SK-N-SH treated with all-trans-retinoic acid at 6 μM for 48 hours (cell line): ENCODE results near the gene HLA-F.

Experiments used
- ATAC-seq: fragments of 200-7000 bp; cut with Tn5 transposase; 3 replicates; pipeline ENCODE4 v1.9.1; 2020; ENCODE audit warnings: mild to moderate bottlenecking, moderate library complexity
- BACH2 ChIP-seq: fragments of 250-450 bp; sonication (Bioruptor Pico); IDR thresholded peaks from 2 replicates; pipeline ENCODE4 v1.9.0; 2021; ENCODE audit warnings: mild to moderate bottlenecking, borderline replicate concordance
- CSDC2 ChIP-seq: fragments of 250-450 bp; sonication (Bioruptor Pico); IDR thresholded peaks from 2 replicates; pipeline ENCODE4 v1.5.0; 2020; ENCODE audit warnings: mild to moderate bottlenecking, moderate library complexity
- ESRRG ChIP-seq: fragments of 250-450 bp; sonication (Bioruptor Pico); IDR thresholded peaks from 2 replicates; pipeline ENCODE4 v1.6.1; 2021; ENCODE audit warnings: mild to moderate bottlenecking
- GLIS3 ChIP-seq: fragments of 250-450 bp; sonication (Bioruptor Pico); IDR thresholded peaks from 2 replicates; pipeline ENCODE4 v1.5.0; 2020; ENCODE audit warnings: mild to moderate bottlenecking, moderate library complexity
- OSR1 ChIP-seq: fragments of 250-450 bp; sonication (Bioruptor Pico); IDR thresholded peaks from 2 replicates; pipeline ENCODE4 v1.8.0; 2022; ENCODE audit warnings: moderate library complexity, mild to moderate bottlenecking, inconsistent platforms
- POU6F1 ChIP-seq: fragments of 250-450 bp; sonication (Bioruptor Pico); IDR thresholded peaks from 2 replicates; pipeline ENCODE4 v1.8.0; 2021; ENCODE audit warnings: low read depth, mild to moderate bottlenecking, moderate library complexity, borderline replicate concordance
- PPARA ChIP-seq: fragments of 250-450 bp; sonication (Bioruptor Pico); IDR thresholded peaks from 2 replicates; pipeline ENCODE4 v1.5.0; 2020; ENCODE audit warnings: mild to moderate bottlenecking, borderline replicate concordance
- SNAI2 ChIP-seq: fragments of 250-450 bp; sonication (Bioruptor Pico); IDR thresholded peaks from 2 replicates; pipeline ENCODE4 v1.5.0; 2020; ENCODE audit warnings: mild to moderate bottlenecking, moderate library complexity
- TOX ChIP-seq: fragments of 250-450 bp; sonication (Bioruptor Pico); IDR thresholded peaks from 2 replicates; pipeline ENCODE4 v1.8.0; 2021; ENCODE audit warnings: mild to moderate bottlenecking, moderate library complexity, borderline replicate concordance
- ZC3H10 ChIP-seq: fragments of 250-450 bp; sonication (Bioruptor Pico); IDR thresholded peaks from 2 replicates; pipeline ENCODE4 v1.5.1; 2021; ENCODE audit warnings: mild to moderate bottlenecking, moderate library complexity
- ZFP3 ChIP-seq: fragments of 250-450 bp; sonication (Bioruptor Pico); IDR thresholded peaks from 2 replicates; pipeline ENCODE4 v1.5.0; 2020; ENCODE audit warnings: mild to moderate bottlenecking, moderate library complexity
- ZFP30 ChIP-seq: fragments of 450-650 bp; formaldehyde crosslinking; IDR thresholded peaks from 2 replicates; pipeline ENCODE4 v1.5.0; 2022; ENCODE audit warnings: mild to moderate bottlenecking, moderate library complexity
- ZNF565 ChIP-seq: fragments of 450-650 bp; formaldehyde crosslinking; conservative IDR thresholded peaks from 2 replicates; pipeline ENCODE4 v1.5.0; 2020; ENCODE audit warnings: low read depth, mild to moderate bottlenecking, moderate library complexity
- ZNF8 ChIP-seq: fragments of 450-650 bp; formaldehyde crosslinking; IDR thresholded peaks from 2 replicates; pipeline ENCODE4 v1.5.0; 2020; ENCODE audit warnings: mild to moderate bottlenecking, moderate library complexity
- TF ChIP-seq, protein P1 (sequence below): fragments of 250-450 bp; sonication (Bioruptor Pico); IDR thresholded peaks from 2 replicates; pipeline ENCODE4 v1.8.0; 2020; ENCODE audit warnings: mild to moderate bottlenecking, moderate library complexity, borderline replicate concordance
- TF ChIP-seq, protein P2 (sequence below): fragments of 250-450 bp; sonication (Bioruptor Pico); IDR thresholded peaks from 2 replicates; pipeline ENCODE4 v1.5.1; 2020; ENCODE audit warnings: low read depth, mild to moderate bottlenecking, moderate library complexity
- TF ChIP-seq, protein P3 (sequence below): fragments of 250-450 bp; sonication (Bioruptor Pico); IDR thresholded peaks from 2 replicates; pipeline ENCODE4 v1.5.1; 2021; ENCODE audit warnings: mild to moderate bottlenecking, moderate library complexity

HLA-F gene

GRCh38 chr6:29728875-29729270 lies 5.6 kb downstream of the HLA-F start:
- no peak for ATAC-seq
- TF ChIP-seq, protein P1, sequence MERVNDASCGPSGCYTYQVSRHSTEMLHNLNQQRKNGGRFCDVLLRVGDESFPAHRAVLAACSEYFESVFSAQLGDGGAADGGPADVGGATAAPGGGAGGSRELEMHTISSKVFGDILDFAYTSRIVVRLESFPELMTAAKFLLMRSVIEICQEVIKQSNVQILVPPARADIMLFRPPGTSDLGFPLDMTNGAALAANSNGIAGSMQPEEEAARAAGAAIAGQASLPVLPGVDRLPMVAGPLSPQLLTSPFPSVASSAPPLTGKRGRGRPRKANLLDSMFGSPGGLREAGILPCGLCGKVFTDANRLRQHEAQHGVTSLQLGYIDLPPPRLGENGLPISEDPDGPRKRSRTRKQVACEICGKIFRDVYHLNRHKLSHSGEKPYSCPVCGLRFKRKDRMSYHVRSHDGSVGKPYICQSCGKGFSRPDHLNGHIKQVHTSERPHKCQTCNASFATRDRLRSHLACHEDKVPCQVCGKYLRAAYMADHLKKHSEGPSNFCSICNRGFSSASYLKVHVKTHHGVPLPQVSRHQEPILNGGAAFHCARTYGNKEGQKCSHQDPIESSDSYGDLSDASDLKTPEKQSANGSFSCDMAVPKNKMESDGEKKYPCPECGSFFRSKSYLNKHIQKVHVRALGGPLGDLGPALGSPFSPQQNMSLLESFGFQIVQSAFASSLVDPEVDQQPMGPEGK (CRISPR knock-in tag) = no peak
- TF ChIP-seq PPARA (CRISPR knock-in tag) (no peak), ZC3H10 (CRISPR knock-in tag) (no peak), ZNF565 (CRISPR knock-in tag) (no peak), POU6F1 (CRISPR knock-in tag) (no peak)
- TF ChIP-seq, protein P2, sequence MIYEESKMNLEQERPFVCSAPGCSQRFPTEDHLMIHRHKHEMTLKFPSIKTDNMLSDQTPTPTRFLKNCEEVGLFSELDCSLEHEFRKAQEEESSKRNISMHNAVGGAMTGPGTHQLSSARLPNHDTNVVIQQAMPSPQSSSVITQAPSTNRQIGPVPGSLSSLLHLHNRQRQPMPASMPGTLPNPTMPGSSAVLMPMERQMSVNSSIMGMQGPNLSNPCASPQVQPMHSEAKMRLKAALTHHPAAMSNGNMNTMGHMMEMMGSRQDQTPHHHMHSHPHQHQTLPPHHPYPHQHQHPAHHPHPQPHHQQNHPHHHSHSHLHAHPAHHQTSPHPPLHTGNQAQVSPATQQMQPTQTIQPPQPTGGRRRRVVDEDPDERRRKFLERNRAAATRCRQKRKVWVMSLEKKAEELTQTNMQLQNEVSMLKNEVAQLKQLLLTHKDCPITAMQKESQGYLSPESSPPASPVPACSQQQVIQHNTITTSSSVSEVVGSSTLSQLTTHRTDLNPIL (CRISPR knock-in tag) = no peak

DNA sequence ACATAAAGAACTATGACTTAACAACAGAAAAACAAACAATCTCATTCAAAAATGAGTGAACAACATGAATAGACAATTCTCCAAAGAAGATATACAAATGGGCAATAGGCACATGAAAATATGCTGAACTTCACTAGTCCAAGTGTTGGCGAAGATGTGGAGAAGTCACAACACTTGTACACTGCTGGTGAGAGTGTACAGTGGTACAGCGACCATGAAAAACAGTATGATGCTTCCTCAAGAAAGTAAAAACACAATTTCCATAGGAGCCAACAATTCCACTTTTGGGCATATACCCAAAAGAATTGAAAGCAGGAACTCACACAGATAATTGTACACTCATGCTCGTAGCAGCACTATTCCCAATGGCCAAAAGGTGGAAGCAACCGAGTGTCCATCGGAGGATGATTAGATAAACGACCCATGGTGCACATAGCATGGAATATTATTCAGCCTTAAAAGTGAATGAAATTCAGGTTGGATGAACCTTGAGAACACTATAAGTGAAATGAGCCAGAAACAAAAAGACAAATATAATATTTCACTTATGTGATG lies 6.6 kb downstream of the HLA-F start:
- ATAC-seq = no peak
- no peak for TF ChIP-seq SNAI2 (CRISPR knock-in tag)
- no peak for TF ChIP-seq ZC3H10 (CRISPR knock-in tag)
- no peak for TF ChIP-seq ZFP30 (CRISPR knock-in tag)
- TF ChIP-seq OSR1 (CRISPR knock-in tag) = no peak
- TF ChIP-seq ZNF8 (CRISPR knock-in tag) = no peak
- no peak for TF ChIP-seq CSDC2
- no peak for TF ChIP-seq BACH2 (CRISPR knock-in tag)
- TF ChIP-seq, protein P1 (CRISPR knock-in tag) = no peak
- TF ChIP-seq, protein P2 (CRISPR knock-in tag) = no peak
- TF ChIP-seq TOX = no peak
- TF ChIP-seq, protein P3, sequence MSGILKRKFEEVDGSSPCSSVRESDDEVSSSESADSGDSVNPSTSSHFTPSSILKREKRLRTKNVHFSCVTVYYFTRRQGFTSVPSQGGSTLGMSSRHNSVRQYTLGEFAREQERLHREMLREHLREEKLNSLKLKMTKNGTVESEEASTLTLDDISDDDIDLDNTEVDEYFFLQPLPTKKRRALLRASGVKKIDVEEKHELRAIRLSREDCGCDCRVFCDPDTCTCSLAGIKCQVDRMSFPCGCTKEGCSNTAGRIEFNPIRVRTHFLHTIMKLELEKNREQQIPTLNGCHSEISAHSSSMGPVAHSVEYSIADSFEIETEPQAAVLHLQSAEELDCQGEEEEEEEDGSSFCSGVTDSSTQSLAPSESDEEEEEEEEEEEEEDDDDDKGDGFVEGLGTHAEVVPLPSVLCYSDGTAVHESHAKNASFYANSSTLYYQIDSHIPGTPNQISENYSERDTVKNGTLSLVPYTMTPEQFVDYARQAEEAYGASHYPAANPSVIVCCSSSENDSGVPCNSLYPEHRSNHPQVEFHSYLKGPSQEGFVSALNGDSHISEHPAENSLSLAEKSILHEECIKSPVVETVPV (CRISPR knock-in tag) = no peak
- TF ChIP-seq ZFP3 (CRISPR knock-in tag) = no peak
- TF ChIP-seq, all 23 proteins: peak for 0

GRCh38 chr6:29730575-29731126 lies 7.4 kb downstream of the HLA-F start:
- TF ChIP-seq ESRRG (CRISPR knock-in tag) = no peak
- no peak for TF ChIP-seq ZFP3 (CRISPR knock-in tag)
- no peak for TF ChIP-seq BACH2 (CRISPR knock-in tag)
- TF ChIP-seq OSR1 (CRISPR knock-in tag) = no peak
- TF ChIP-seq GLIS3 (CRISPR knock-in tag) = no peak
- TF ChIP-seq, all 23 proteins: peak for 0
- ATAC-seq = no peak

- ATAC-seq = no peak
- TF ChIP-seq CSDC2 (no peak), PPARA (CRISPR knock-in tag) (no peak)
These were observed 8.0 kb downstream of the HLA-F start for GRCh38 chr6:29731281-29731680.
